Umbilical cord (tissue), 2 donors: ENCODE data around the gene TMEM169. TPM values are rescaled to one million over a fixed set of nuclear protein-coding genes. Genes with fewer than 3 reads are reported as not detected.

ENCODE experiments used
- DNase-seq: peaks from one replicate; pipeline ENCODE4 v3.0.0-alpha.2; 2015; ENCODE audit warnings: low spot score
- total RNA-seq: library from RNA; depleted of rRNA; stranded (reverse); fragments of >200 nt; gene quantifications from one replicate; pipeline ENCODE4 v1.2.3, GENCODE V29; 2014; ENCODE audit warnings: low replicate concordance; ENCODE audit not compliant: insufficient read depth

TMEM169 gene
- total RNA-seq, 1 donor from 2014 or later, result 0.48 TPM

GRCh38 chr2:216104691-216105090 is 23.0 kb downstream of the TMEM169 start:
- DNase-seq, result no peak

- DNase-seq, result no peak
Measured at GRCh38 chr2:216107320-216107719, 25.6 kb downstream of the TMEM169 start.

GRCh38 chr2:216107760-216108159 is 26.0 kb downstream of the TMEM169 start:
- peak; percentile 22 for DNase-seq

GRCh38 chr2:216108310-216108966 is 26.7 kb downstream of the TMEM169 start:
- DNase-seq, result no peak

GRCh38 chr2:216108967-216109921 is 27.5 kb downstream of the TMEM169 start, which contains the start of gene XRCC5:
Gene XRCC5, plus strand, starts transcription at chr2:216109348. Its CDS starts 89 bp downstream, at chr2:216109437.
- DNase-seq, result peak; percentile 99

- DNase-seq, result peak; percentile 50
Measured at GRCh38 chr2:216109962-216110614, 28.4 kb downstream of the TMEM169 start.

- DNase-seq, result no peak
Measured at GRCh38 chr2:216110620-216111019, 28.9 kb downstream of the TMEM169 start.

GRCh38 chr2:216111122-216111521 is 29.4 kb downstream of the TMEM169 start:
- DNase-seq, result no peak

GRCh38 chr2:216112926-216113325 is 31.2 kb downstream of the TMEM169 start:
- DNase-seq, result no peak

GRCh38 chr2:216113572-216113971 is 31.9 kb downstream of the TMEM169 start:
- DNase-seq, result no peak

- DNase-seq, result no peak
Measured at GRCh38 chr2:216114382-216114713, 32.6 kb downstream of the TMEM169 start.

- peak; percentile 100 for DNase-seq
Measured at GRCh38 chr2:216114714-216115531, 33.2 kb downstream of the TMEM169 start.

- no peak for DNase-seq
Measured at GRCh38 chr2:216116418-216116817, 34.7 kb downstream of the TMEM169 start.

GRCh38 chr2:216117561-216118340 is 36.0 kb downstream of the TMEM169 start:
- no peak for DNase-seq

- DNase-seq, result no peak
Measured at GRCh38 chr2:216118474-216118873, 36.8 kb downstream of the TMEM169 start.

- no peak for DNase-seq
Measured at GRCh38 chr2:216119146-216119545, 37.4 kb downstream of the TMEM169 start.

- no peak for DNase-seq
Measured at GRCh38 chr2:216119986-216120385, 38.3 kb downstream of the TMEM169 start.

GRCh38 chr2:216121255-216121654 is 39.5 kb downstream of the TMEM169 start:
- DNase-seq, result no peak

GRCh38 chr2:216126943-216127342 is 45.2 kb downstream of the TMEM169 start:
- no peak for DNase-seq

GRCh38 chr2:216130346-216130971 is 48.7 kb downstream of the TMEM169 start:
- DNase-seq, result no peak
